Occipital lobe (tissue), 1 donor: ENCODE results near the gene ANKRD2. TPM values are rescaled to one million over a fixed set of nuclear protein-coding genes. Genes with fewer than 3 reads are reported as not detected.

Experiments used
- total RNA-seq: library from RNA; depleted of rRNA; stranded (reverse); fragments of >200 nt; gene quantifications from one replicate; pipeline ENCODE4 v1.2.3, GENCODE V29; 2014

The ANKRD2 gene
- total RNA-seq, 1 donor from 2014 or later, result not detected

Other genes with a start within 250 kb of the ANKRD2 start
- gene FRAT2, start 238.1 kb upstream of the ANKRD2 start, total RNA-seq, result 16.8 TPM
- 9.2 TPM for gene RRP12, start 171.4 kb upstream of the ANKRD2 start, total RNA-seq
- gene PGAM1, start 146.6 kb upstream of the ANKRD2 start, total RNA-seq, result 109 TPM
- gene EXOSC1, start 126.8 kb upstream of the ANKRD2 start, total RNA-seq, result 38.7 TPM
- 21.2 TPM for gene ZDHHC16, start 126.6 kb upstream of the ANKRD2 start, total RNA-seq
- gene MMS19, start 74.4 kb upstream of the ANKRD2 start, total RNA-seq, result 55.4 TPM
- 1.1 TPM for gene UBTD1, start 73.9 kb upstream of the ANKRD2 start, total RNA-seq
- 0.62 TPM for gene HOGA1, start 11.6 kb downstream of the ANKRD2 start, total RNA-seq
- not detected for gene C10orf62, start 16.9 kb downstream of the ANKRD2 start, total RNA-seq
- gene MORN4, start 60.7 kb downstream of the ANKRD2 start, total RNA-seq, result 36.8 TPM
- gene PI4K2A, start 67.9 kb downstream of the ANKRD2 start, total RNA-seq, result 8.7 TPM
- gene AVPI1, start 114.5 kb downstream of the ANKRD2 start, total RNA-seq, result 1.1 TPM
- gene MARVELD1, start 141.0 kb downstream of the ANKRD2 start, total RNA-seq, result 3.4 TPM
- gene ZFYVE27, start 164.3 kb downstream of the ANKRD2 start, total RNA-seq, result 49.0 TPM
- 0.62 TPM for gene SFRP5, start 199.2 kb downstream of the ANKRD2 start, total RNA-seq